ENCODE data around the gene PKMYT1.
"Not testable (repeated sequence)": the region's sequence is repeated elsewhere in the genome, so short reads cannot be mapped to it uniquely, and the experiment has no call there.

Gene PKMYT1

GRCh38 chr16:2933701-2934100, 46.5 kb downstream of the PKMYT1 start:
- DNase-seq (ENCODE audit: low read depth in 2 of 2) = no peak

GRCh38 chr16:2933136-2933535, 47.1 kb downstream of the PKMYT1 start:
- DNase-seq (ENCODE audit: low read depth in 2 of 2) = no peak

DNA sequence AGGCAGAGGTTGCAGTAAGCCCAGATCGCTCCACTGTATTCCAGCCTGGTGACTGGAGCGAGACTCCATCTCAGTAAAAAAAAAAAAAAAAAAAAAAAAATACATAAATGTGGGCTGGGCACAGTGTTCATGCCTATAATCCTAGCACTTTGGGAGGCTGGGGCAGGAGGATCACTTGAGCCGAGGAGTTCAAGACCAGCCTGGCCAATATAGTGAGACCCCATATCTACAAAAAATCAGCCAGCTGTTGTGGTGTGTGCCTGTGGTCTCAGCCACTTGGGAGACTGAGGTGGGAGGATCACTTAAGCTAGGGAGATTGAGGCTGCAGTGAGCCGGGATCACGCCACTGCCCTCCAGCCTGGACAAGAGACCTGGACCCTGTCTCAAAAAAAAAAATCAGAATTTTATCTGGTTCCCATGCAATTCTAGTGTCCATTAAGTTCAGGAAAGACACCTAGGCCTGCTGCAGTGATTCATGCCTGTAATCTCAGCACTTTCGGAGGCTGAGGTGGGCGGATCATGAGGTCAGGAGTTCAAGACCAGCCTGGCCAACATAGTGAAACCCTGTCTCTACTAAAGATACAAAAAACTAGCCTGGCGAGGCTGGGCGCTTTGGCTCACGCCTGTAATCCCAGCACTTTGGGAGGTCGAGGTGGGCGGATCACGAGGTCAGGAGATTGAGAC, 48.9 kb downstream of the PKMYT1 start:
- DNase-seq (ENCODE audit: low read depth in 2 of 2) = not testable (repeated sequence)

DNA sequence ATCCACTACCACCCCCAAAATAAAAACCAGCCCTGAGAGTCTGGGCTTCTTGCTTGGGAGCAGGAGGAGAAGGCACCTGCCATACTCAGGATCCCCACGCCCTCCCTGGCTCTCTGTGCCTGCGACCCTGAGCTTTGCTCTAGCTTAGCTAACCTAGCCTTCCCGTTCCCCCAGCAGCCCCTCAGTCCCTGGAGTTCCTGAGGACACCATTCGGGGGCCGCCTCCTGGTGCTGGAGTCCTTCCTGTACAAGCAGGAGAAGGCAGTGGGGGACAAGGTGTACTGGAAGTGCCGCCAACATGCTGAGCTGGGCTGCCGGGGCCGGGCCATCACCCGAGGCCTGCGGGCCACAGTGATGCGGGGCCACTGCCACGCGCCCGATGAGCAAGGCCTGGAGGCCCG, 50.0 kb downstream of the PKMYT1 start:
- no peak for DNase-seq (ENCODE audit: low read depth in 2 of 2)

DNA sequence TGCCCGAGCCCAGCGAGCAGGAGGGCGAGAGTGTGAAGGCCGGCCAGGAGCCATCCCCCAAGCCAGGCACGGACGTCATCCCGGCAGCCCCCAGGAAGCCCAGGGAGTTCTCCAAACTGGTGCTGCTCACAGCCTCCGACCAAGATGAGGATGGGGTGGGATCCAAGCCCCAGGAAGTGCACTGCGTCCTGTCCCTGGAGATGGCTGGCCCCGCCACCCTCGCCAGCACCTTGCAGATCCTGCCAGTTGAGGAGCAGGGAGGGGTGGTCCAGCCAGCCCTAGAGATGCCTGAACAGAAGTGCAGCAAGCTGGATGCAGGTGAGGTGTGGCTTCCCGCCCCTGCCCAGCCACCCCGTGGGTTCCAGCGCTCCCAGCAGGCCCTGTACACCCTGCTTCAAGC, 50.6 kb downstream of the PKMYT1 start:
- no peak for DNase-seq (ENCODE audit: low read depth in 2 of 2)

GRCh38 chr16:2928796-2929195, 51.5 kb downstream of the PKMYT1 start:
- DNase-seq (ENCODE audit: low read depth in 2 of 2) = no peak

DNA sequence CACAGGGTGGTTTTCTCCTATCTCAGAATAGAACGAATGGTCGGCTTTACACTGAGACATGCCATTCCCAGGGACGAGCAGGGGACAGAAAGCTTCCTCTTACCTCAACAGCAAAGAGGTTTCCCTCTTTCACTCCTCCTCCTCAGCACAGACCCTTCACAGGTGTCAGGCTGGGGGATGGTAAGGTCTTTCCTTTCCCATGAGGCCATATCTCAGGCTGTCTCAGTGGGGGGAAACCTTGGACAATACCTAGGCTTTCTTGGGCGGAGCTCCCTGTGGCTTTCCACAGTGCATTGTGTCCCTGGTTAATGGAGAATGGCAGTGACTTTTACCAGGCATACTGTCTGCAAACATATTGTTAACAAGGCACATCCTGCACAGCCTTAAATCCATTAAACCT, 52.1 kb downstream of the PKMYT1 start:
- DNase-seq (ENCODE audit: low read depth in 2 of 2) = not testable (repeated sequence)

GRCh38 chr16:2927010-2927646, 53.1 kb downstream of the PKMYT1 start:
- DNase-seq (ENCODE audit: low read depth in 2 of 2) = peak; percentile 71 to 73

GRCh38 chr16:2926650-2926999, 53.6 kb downstream of the PKMYT1 start:
- DNase-seq (ENCODE audit: low read depth in 2 of 2) = no peak

- no peak for DNase-seq (ENCODE audit: low read depth in 2 of 2)
Observed at GRCh38 chr16:2925951-2926649, 54.1 kb downstream of the PKMYT1 start.

DNA sequence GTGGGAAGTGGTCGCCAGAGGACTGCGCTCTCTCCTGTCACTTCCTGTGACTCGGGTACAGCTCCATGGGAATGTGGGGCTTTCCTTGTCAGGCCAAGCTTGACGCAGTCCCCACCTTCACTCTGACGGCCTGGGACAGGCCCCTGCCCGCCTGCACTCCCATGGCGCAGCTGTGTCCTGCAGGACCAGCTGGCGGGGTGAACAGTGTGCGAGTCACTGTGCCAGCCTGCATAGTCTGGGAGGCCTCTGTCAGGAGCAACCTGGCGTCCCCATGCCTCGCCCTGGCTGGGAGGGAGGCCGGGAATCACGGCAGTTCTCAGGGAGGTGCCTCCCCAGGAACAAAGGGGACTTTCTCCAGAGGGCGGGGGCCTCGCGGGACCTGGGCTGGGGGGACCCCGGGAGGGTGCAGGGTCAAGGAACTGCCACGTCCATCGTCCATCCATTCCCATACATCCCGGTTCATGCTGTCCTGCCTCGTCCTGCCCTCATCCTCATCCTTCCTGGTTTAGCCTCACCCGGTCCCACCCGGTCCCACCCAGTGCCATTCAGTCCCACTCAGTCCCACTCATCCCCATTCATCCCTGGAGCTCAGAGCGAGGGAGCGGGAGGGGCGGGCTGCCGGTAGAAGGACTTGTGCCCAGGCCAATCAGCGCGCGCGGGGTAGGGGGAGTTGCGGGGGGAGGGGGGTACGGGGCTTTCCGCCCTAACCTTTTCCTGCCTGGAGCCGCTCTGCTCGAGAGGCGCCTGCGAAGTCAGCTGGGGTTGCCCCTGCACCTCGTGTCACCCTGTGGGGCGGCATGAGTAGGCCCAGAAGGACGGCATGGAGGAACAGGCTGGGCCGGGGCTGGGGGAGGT, 55.1 kb downstream of the PKMYT1 start:
- DNase-seq (ENCODE audit: low read depth in 2 of 2) = no peak

DNA sequence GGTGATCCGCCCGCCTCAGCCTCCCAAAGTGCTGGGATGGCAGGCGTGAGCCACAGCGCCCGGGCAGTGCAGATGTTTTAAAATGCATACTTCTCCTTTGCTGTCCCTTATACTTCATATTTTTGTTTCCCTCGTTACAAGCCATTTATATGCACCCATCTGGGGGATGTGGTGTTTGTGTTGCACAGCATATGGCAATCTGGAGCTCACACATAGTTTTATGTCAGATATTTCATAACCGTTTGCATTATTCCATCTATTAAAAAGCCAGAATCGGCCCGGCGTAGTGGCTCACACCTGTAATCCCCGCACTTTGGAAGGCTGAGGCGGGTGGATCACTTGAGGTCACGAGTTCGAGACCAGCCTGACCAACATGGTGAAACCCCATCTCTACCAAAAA, 56.8 kb downstream of the PKMYT1 start:
- DNase-seq (ENCODE audit: low read depth in 2 of 2) = no peak
